Measurements from ENCODE around the gene ANO10. TPM values are rescaled to one million over a fixed set of nuclear protein-coding genes. Genes with fewer than 3 reads are reported as not detected.

The ANO10 gene
- total and polyA plus RNA-seq, 2 of the 8 experiments (the other 6 are each of a cell fraction or from before 2014, with no cell fraction given), result 38.0 to 53.2 TPM

- no peak for TF ChIP-seq ATF2 (IDR thresholded peaks at IDR 0.05; ENCODE audit: low read length)
- no peak for TF ChIP-seq PHF8 (conservative IDR thresholded peaks at IDR 0.05; ENCODE audit: low read depth, low read length)
- no peak for TF ChIP-seq CHD1 (IDR thresholded peaks at IDR 0.05; ENCODE audit: low read depth, low read length)
- no peak for TF ChIP-seq TBP (IDR thresholded peaks at IDR 0.05; ENCODE audit: low read depth, low read length)
- no peak for TF ChIP-seq SIX5 (IDR thresholded peaks at IDR 0.05; ENCODE audit: low read depth, low read length)
- no peak for TF ChIP-seq ATF3 (IDR thresholded peaks at IDR 0.05; ENCODE audit: insufficient read depth, low read depth, low read length)
- TF ChIP-seq MAX (IDR thresholded peaks at IDR 0.05), result no peak
These were observed 256.1 kb downstream of the ANO10 start (continued) for GRCh38 chr3:43365601-43366305.

All from H1 (cell line).